ES-I3 (cell line): Measurements from ENCODE around the gene NXNL2.
A peak's percentile ranks its signal among the peaks of the same experiment; 100 is the strongest.

Experiments used
- H3K36me3 ChIP-seq: 2 replicates; pipeline ENCODE4 v1.6.1; 2013; ENCODE audit warnings: mild to moderate bottlenecking, low read length, control low read depth, moderate library complexity; ENCODE audit not compliant: insufficient read depth
- H3K4me1 ChIP-seq: 2 replicates; pipeline ENCODE4 v1.6.1; 2013; ENCODE audit warnings: mild to moderate bottlenecking, control low read depth, low read length; ENCODE audit not compliant: insufficient read depth
- H3K9ac ChIP-seq: 2 replicates; pipeline ENCODE4 v1.6.1; 2013; ENCODE audit warnings: low read depth, mild to moderate bottlenecking, low read length, moderate library complexity
- H3K9me3 ChIP-seq: 2 replicates; pipeline ENCODE4 v1.6.1; 2013; ENCODE audit warnings: mild to moderate bottlenecking, low read length, moderate library complexity; ENCODE audit not compliant: control insufficient read depth, insufficient read depth

The NXNL2 gene

GRCh38 chr9:88522360-88522759, 12.6 kb upstream of the NXNL2 start:
- no peaks in the 10 kb centered on the region for H3K36me3 ChIP-seq
- H3K9me3 ChIP-seq: no peaks in the 10 kb centered on the region
- no peak overlapping the region for H3K9ac ChIP-seq
- peaks cover 26% of the 10 kb centered on the region for H3K4me1 ChIP-seq

- Histone ChIP-seq H3K9ac (no peak overlapping the region), H3K36me3 (no peaks in the 10 kb centered on the region), H3K9me3 (no peaks in the 10 kb centered on the region), H3K4me1 (peaks cover 26% of the 10 kb centered on the region)
These were observed 11.9 kb upstream of the NXNL2 start for GRCh38 chr9:88523056-88523455.

GRCh38 chr9:88524911-88525310, 10.1 kb upstream of the NXNL2 start:
- Histone ChIP-seq H3K9me3 (no peaks in the 10 kb centered on the region), H3K36me3 (no peaks in the 10 kb centered on the region), H3K4me1 (peaks cover 30% of the 10 kb centered on the region), H3K9ac (no peak overlapping the region)

- no peak overlapping the region for H3K9ac ChIP-seq
- H3K4me1 ChIP-seq: peaks cover 22% of the 10 kb centered on the region
- H3K9me3 ChIP-seq: no peaks in the 10 kb centered on the region
- no peaks in the 10 kb centered on the region for H3K36me3 ChIP-seq
These were observed 7.4 kb upstream of the NXNL2 start for GRCh38 chr9:88527618-88528017.

- Histone ChIP-seq H3K9me3 (no peaks in the 10 kb centered on the region), H3K9ac (no peak overlapping the region), H3K4me1 (peaks cover 19% of the 10 kb centered on the region), H3K36me3 (no peaks in the 10 kb centered on the region)
These were observed 6.7 kb upstream of the NXNL2 start for GRCh38 chr9:88528080-88528790.

- no peak overlapping the region for H3K9ac ChIP-seq
- H3K4me1 ChIP-seq: peaks cover 18% of the 10 kb centered on the region
- no peaks in the 10 kb centered on the region for H3K9me3 ChIP-seq
- H3K36me3 ChIP-seq: no peaks in the 10 kb centered on the region
These were observed 5.5 kb upstream of the NXNL2 start for GRCh38 chr9:88529496-88529895.

GRCh38 chr9:88530051-88530450, 4.9 kb upstream of the NXNL2 start:
- peaks cover 18% of the 10 kb centered on the region for H3K4me1 ChIP-seq
- no peak overlapping the region for H3K9ac ChIP-seq
- H3K36me3 ChIP-seq: no peaks in the 10 kb centered on the region
- H3K9me3 ChIP-seq: no peaks in the 10 kb centered on the region

- peak overlapping the region; percentile 65 for H3K9ac ChIP-seq
- H3K9me3 ChIP-seq: no peaks in the 10 kb centered on the region
- no peaks in the 10 kb centered on the region for H3K36me3 ChIP-seq
- H3K4me1 ChIP-seq: peaks cover 18% of the 10 kb centered on the region
These were observed 2.9 kb upstream of the NXNL2 start for GRCh38 chr9:88531920-88532698.

- Histone ChIP-seq H3K9me3 (no peaks in the 10 kb centered on the region), H3K4me1 (peaks cover 15% of the 10 kb centered on the region), H3K9ac (peak overlapping the region; percentile 65), H3K36me3 (no peaks in the 10 kb centered on the region)
These were observed 975 bp upstream of the NXNL2 start for GRCh38 chr9:88533951-88534455.

GRCh38 chr9:88535226-88536022, 446 bp downstream of the NXNL2 start:
- peak overlapping the region; percentile 83 for H3K9ac ChIP-seq
- no peaks in the 10 kb centered on the region for H3K36me3 ChIP-seq
- no peaks in the 10 kb centered on the region for H3K9me3 ChIP-seq

GRCh38 chr9:88536023-88536324, 996 bp downstream of the NXNL2 start:
- Histone ChIP-seq H3K36me3 (no peaks in the 10 kb centered on the region), H3K9me3 (no peaks in the 10 kb centered on the region), H3K4me1 (no peaks in the 10 kb centered on the region), H3K9ac (peak overlapping the region; percentile 83)

More at GRCh38 chr9:88535226-88536022, 446 bp downstream of the NXNL2 start:
- peaks cover under 1% of the 10 kb centered on the region; the same call in 1 of the 2 replicates for H3K4me1 ChIP-seq

- H3K9ac ChIP-seq: no peak overlapping the region
- no peaks in the 10 kb centered on the region for H3K9me3 ChIP-seq
These were observed 2.2 kb downstream of the NXNL2 start for GRCh38 chr9:88536951-88537760.

GRCh38 chr9:88537761-88538091, 2.7 kb downstream of the NXNL2 start:
- no peak overlapping the region for H3K9ac ChIP-seq
- no peaks in the 10 kb centered on the region for H3K4me1 ChIP-seq
- H3K36me3 ChIP-seq: no peaks in the 10 kb centered on the region
- H3K9me3 ChIP-seq: no peaks in the 10 kb centered on the region

More at GRCh38 chr9:88536951-88537760, 2.2 kb downstream of the NXNL2 start:
- H3K4me1 ChIP-seq: no peaks in the 10 kb centered on the region
- no peaks in the 10 kb centered on the region for H3K36me3 ChIP-seq
